ENCODE data around the gene RPL13A.

RPL13A gene

DNA sequence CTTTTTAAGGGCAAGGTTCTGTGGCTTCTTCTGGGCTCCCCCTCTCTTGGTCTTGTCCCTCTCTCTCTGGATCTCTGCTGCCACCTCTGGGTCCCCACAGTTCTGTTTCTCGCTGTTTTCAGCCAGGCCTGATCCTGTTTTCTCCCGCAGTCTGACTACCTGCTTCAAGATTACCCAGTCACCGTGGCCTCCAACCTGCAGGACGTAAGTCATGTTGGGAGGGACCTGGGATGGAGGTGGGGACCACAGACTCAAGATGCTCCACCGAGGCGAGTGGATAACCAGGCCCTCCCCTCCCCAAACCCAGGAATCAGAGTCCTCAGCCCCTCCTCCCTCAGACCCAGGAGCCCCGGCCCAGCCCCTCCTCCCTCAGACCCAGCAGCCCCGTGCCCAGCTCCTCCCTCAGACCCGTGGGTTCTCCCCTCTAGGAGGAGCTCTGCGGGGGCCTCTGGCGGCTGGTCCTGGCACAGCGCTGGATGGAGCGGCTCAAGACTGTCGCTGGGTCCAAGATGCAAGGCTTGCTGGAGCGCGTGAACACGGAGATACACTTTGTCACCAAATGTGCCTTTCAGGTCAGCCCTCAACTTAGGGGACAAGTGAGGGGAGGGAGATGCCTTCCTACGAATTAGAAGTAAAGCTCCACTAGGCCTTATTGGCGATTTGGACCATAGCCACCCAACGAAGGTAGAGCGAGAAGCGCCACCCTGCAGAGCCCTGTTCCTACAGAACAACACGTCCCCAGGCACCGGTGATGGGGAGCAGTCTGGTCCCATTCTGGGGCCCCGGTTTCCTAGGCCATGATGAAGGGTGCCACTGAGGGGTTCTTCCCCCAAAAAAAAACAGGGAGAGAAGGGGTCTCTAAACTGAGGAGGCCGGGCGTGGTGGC lies 11.2 kb upstream of the RPL13A start:
- no peak for TF ChIP-seq REST (IDR thresholded peaks at IDR 0.05; ENCODE audit: low read depth)
- TF ChIP-seq CREB1 (IDR thresholded peaks at IDR 0.05; ENCODE audit: low read depth): no peak
- no peak for TF ChIP-seq FOXM1 (IDR thresholded peaks at IDR 0.05; ENCODE audit: borderline replicate concordance, low read depth)
- TF ChIP-seq TCF12 (IDR thresholded peaks at IDR 0.05; ENCODE audit: low read depth): no peak; the same call in 1 of the 2 replicates
- TF ChIP-seq NFIC (IDR thresholded peaks at IDR 0.05): no peak
- TF ChIP-seq RAD21 (IDR thresholded peaks at IDR 0.05; ENCODE audit: low read depth): peak; percentile 29; the same call in 1 of the 2 replicates

- TF ChIP-seq TAF1 (IDR thresholded peaks at IDR 0.05; ENCODE audit: low read depth) (no peak), FOXM1 (IDR thresholded peaks at IDR 0.05; ENCODE audit: borderline replicate concordance, low read depth) (no peak), CREB1 (IDR thresholded peaks at IDR 0.05; ENCODE audit: low read depth) (no peak), EGR1 (IDR thresholded peaks at IDR 0.05) (no peak), NFIC (IDR thresholded peaks at IDR 0.05) (no peak), EP300 (IDR thresholded peaks at IDR 0.05; ENCODE audit: borderline replicate concordance) (no peak), YY1 (IDR thresholded peaks at IDR 0.05; ENCODE audit: low read depth) (no peak), USF1 (IDR thresholded peaks at IDR 0.05) (no peak), TEAD4 (IDR thresholded peaks at IDR 0.05) (no peak), ZBTB7A (IDR thresholded peaks at IDR 0.05; ENCODE audit: low read depth) (no peak), TCF12 (IDR thresholded peaks at IDR 0.05; ENCODE audit: low read depth) (no peak), REST (IDR thresholded peaks at IDR 0.05; ENCODE audit: low read depth) (no peak), RAD21 (IDR thresholded peaks at IDR 0.05; ENCODE audit: low read depth) (no peak), CEBPB (IDR thresholded peaks at IDR 0.05) (no peak)
- TF ChIP-seq, protein P1, sequence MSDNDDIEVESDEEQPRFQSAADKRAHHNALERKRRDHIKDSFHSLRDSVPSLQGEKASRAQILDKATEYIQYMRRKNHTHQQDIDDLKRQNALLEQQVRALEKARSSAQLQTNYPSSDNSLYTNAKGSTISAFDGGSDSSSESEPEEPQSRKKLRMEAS (IDR thresholded peaks at IDR 0.05): no peak
Measured at GRCh38 chr19:49479975-49480628, 7.3 kb upstream of the RPL13A start.

DNA sequence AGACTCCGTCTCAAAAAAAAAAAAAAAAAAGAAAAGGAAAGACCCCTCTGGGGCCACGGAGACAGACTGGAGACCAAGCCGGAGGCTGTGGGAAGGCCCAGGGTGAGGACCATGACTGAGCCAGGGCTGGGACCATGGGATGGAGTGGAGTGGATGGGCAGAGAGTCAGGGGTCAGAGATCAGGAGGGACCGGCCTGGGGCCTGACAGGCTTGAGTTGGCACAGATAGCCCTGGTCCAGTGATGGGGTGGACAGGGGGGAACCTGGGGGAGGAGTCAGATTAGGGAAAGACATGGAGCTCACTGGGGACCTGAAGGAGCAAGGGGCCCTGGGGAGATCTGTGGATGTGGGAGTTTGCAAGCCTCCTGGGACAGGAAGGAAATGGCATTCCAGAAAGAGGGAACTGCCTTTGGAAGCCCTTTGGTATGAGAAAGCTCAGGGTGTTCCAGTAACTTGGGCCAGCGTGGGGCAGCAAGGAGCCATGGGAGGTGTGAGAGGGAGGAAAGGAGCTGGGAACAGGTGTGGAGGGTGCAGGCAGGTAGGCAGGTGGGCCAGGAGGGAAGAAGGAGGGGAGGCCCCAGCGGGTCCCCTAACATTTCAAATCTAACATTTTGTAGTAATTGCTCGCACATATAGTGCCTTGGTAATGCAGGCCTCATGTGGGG lies 6.3 kb upstream of the RPL13A start:
- TF ChIP-seq CEBPB (IDR thresholded peaks at IDR 0.05): no peak
- no peak for TF ChIP-seq RAD21 (IDR thresholded peaks at IDR 0.05; ENCODE audit: low read depth)
- TF ChIP-seq TEAD4 (IDR thresholded peaks at IDR 0.05): no peak
- no peak for TF ChIP-seq YY1 (IDR thresholded peaks at IDR 0.05; ENCODE audit: low read depth)
- TF ChIP-seq EGR1 (IDR thresholded peaks at IDR 0.05): no peak
- TF ChIP-seq, protein P1 (IDR thresholded peaks at IDR 0.05): no peak

DNA sequence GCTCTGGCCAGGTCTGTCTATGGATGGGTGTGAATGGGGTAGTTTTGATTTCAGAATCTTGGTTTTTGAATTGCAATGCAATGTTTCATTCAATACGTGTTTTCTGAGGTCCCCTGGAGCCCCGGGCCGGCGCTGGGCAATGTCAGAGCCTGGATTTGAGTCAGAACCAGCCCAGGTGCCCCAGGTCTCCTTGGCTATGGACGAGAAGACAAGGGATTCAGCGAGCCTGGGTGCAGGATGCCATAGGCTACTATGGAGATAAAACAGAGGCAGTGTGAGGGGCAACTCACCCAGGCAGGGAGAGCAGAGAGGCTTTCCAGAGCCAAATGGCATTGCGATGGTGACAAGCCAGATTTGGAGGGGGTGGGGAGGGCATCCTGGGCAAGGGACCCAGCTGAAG lies 1.2 kb upstream of the RPL13A start:
- TF ChIP-seq TCF12 (IDR thresholded peaks at IDR 0.05; ENCODE audit: low read depth) (no peak), FOXM1 (IDR thresholded peaks at IDR 0.05; ENCODE audit: borderline replicate concordance, low read depth) (no peak), RAD21 (IDR thresholded peaks at IDR 0.05; ENCODE audit: low read depth) (no peak), YY1 (IDR thresholded peaks at IDR 0.05; ENCODE audit: low read depth) (no peak), ZBTB7A (IDR thresholded peaks at IDR 0.05; ENCODE audit: low read depth) (no peak), TEAD4 (IDR thresholded peaks at IDR 0.05) (no peak), CEBPB (IDR thresholded peaks at IDR 0.05) (no peak), EP300 (IDR thresholded peaks at IDR 0.05; ENCODE audit: borderline replicate concordance) (no peak), USF1 (IDR thresholded peaks at IDR 0.05) (no peak), CREB1 (IDR thresholded peaks at IDR 0.05; ENCODE audit: low read depth) (no peak), REST (IDR thresholded peaks at IDR 0.05; ENCODE audit: low read depth) (no peak), EGR1 (IDR thresholded peaks at IDR 0.05) (no peak), TAF1 (IDR thresholded peaks at IDR 0.05; ENCODE audit: low read depth) (no peak)
- TF ChIP-seq, protein P1 (IDR thresholded peaks at IDR 0.05): no peak

Measured in Ishikawa (cell line).